PC-9 (cell line): ENCODE data around the gene ZNF586. TPM values are rescaled to one million over a fixed set of nuclear protein-coding genes. Genes with fewer than 3 reads are reported as not detected.
"Not testable (repeated sequence)": the region's sequence is repeated elsewhere in the genome, so short reads cannot be mapped to it uniquely, and the experiment has no call there.

Experiments used
- BruUV-seq: library from RNA; stranded (reverse); fragments of 400-500 nt; replicated peaks from 2 replicates; lab custom pipeline; 2021; lab: Mats Ljungman, UMichigan
- CTCF ChIA-PET: fragments of 300-600 bp; sonication (Branson Sonifier 250); formaldehyde crosslinking; loops from one replicate; lab custom pipeline; 2022; ENCODE audit warnings: antibody characterized with exemption; lab: Charles Lee
- POLR2A ChIA-PET: fragments of 300-600 bp; sonication (Branson Sonifier 250); formaldehyde crosslinking; loops from one replicate; lab custom pipeline; 2022; ENCODE audit warnings: antibody characterized with exemption; ENCODE audit not compliant: unreplicated experiment; lab: Charles Lee
- DNase-seq, 2 experiments: peaks; one replicate each; pipeline versions ENCODE4 v3.0.0 to v3.0.0-alpha.2; 2015 to 2022; ENCODE audit warnings: mixed read lengths in 1 of 2
- H2AFZ ChIP-seq: fragments of 200-600 bp; sonication (generic); 2 replicates; pipeline ENCODE4 v1.8.1; 2017; ENCODE audit warnings: antibody characterized with exemption
- H3F3A ChIP-seq: fragments of 200-600 bp; sonication (generic); 2 replicates; pipeline ENCODE4 v1.8.1; 2017; ENCODE audit warnings: antibody characterized with exemption, mild to moderate bottlenecking, low read depth; ENCODE audit not compliant: insufficient read depth
- H3K27ac ChIP-seq: fragments of 200-600 bp; sonication (generic); 2 replicates; pipeline ENCODE4 v1.6.1; 2016; ENCODE audit warnings: mixed run types
- H3K27me3 ChIP-seq: fragments of 200-600 bp; sonication (generic); 2 replicates; pipeline ENCODE4 v1.6.1; 2016; ENCODE audit warnings: low read depth, mixed run types; ENCODE audit not compliant: insufficient read depth
- H3K36me3 ChIP-seq: fragments of 200-600 bp; sonication (generic); 2 replicates; pipeline ENCODE4 v1.6.1; 2016; ENCODE audit warnings: low read depth, mixed run types
- H3K4me1 ChIP-seq: fragments of 200-600 bp; sonication (generic); replicated peaks from 2 replicates; pipeline ENCODE4 v1.6.1; 2016; ENCODE audit warnings: mixed run types; ENCODE audit not compliant: insufficient read depth
- H3K4me2 ChIP-seq: fragments of 200-600 bp; sonication (generic); 2 replicates; pipeline ENCODE4 v1.6.1; 2017; ENCODE audit warnings: mixed run types
- H3K4me3 ChIP-seq: fragments of 200-600 bp; sonication (generic); 2 replicates; pipeline ENCODE4 v1.6.1; 2016; ENCODE audit warnings: mixed run types
- H3K79me2 ChIP-seq: fragments of 200-600 bp; sonication (generic); 2 replicates; pipeline ENCODE4 v1.6.1; 2017; ENCODE audit warnings: low read depth, mixed run types
- H3K9me2 ChIP-seq: fragments of 200-600 bp; sonication (generic); 2 replicates; pipeline ENCODE4 v1.8.1; 2017; ENCODE audit warnings: mild to moderate bottlenecking; ENCODE audit not compliant: insufficient read depth
- H3K9me3 ChIP-seq: fragments of 200-600 bp; sonication (generic); 2 replicates; pipeline ENCODE4 v1.8.1; 2016; ENCODE audit warnings: low read depth; ENCODE audit not compliant: insufficient read depth
- H4K20me1 ChIP-seq: fragments of 200-600 bp; sonication (generic); 2 replicates; pipeline ENCODE4 v1.8.1; 2017; ENCODE audit not compliant: insufficient read depth
- EZH2 ChIP-seq: fragments of 200-600 bp; sonication (generic); IDR thresholded peaks from 2 replicates; pipeline ENCODE4 v1.8.0; 2017; ENCODE audit warnings: antibody characterized with exemption, low read depth
- intact Hi-C: fragments of 100-400 bp; cut with micrococcal nuclease; formaldehyde crosslinking; loops from one replicate; pipeline ENCODE4 v1.10.0; 2022; ENCODE audit not compliant: unreplicated experiment
- total RNA-seq: library from RNA; stranded (reverse); gene quantifications from 2 replicates; pipeline ENCODE4 v1.2.3, GENCODE V29; 2021
- TF ChIP-seq, protein P1 (sequence below): fragments of 200-600 bp; sonication (generic); conservative IDR thresholded peaks from 2 replicates; pipeline ENCODE4 v1.6.1; 2017; ENCODE audit warnings: mixed run types, antibody characterized with exemption, mild to moderate bottlenecking, moderate library complexity

The ZNF586 gene
- total RNA-seq, 1 experiment from 2014 or later = 21.3 TPM

DNA sequence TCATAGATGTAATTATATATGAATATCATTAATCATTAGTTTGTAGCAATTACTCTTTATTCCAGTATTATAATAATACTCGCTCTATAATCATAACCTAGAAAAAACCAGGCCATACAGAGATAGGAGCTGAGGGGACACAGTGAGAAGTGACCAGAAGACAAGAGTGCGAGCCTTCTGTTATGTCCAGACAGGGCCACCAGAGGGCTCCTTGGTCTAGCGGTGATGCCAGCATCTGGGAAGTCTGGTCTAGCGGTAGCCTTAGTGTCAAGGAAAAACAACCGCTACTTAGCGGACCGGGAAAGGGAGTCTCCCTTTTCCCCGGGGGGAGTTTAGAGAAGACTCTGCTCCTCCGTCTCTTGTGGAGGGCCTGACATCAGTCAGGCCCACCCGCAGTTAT lies 31.2 kb upstream of the ZNF586 start:
- intact Hi-C loops, H3K4me2 ChIP-seq, H3K9me2 ChIP-seq, POLR2A ChIA-PET, H3K27ac ChIP-seq, H3K4me1 ChIP-seq, H2AFZ ChIP-seq, H3K4me3 ChIP-seq, H4K20me1 ChIP-seq, H3K36me3 ChIP-seq, H3F3A ChIP-seq, H3K79me2 ChIP-seq, BruUV-seq, H3K27me3 ChIP-seq: not testable (repeated sequence)
- TF ChIP-seq, protein P1, sequence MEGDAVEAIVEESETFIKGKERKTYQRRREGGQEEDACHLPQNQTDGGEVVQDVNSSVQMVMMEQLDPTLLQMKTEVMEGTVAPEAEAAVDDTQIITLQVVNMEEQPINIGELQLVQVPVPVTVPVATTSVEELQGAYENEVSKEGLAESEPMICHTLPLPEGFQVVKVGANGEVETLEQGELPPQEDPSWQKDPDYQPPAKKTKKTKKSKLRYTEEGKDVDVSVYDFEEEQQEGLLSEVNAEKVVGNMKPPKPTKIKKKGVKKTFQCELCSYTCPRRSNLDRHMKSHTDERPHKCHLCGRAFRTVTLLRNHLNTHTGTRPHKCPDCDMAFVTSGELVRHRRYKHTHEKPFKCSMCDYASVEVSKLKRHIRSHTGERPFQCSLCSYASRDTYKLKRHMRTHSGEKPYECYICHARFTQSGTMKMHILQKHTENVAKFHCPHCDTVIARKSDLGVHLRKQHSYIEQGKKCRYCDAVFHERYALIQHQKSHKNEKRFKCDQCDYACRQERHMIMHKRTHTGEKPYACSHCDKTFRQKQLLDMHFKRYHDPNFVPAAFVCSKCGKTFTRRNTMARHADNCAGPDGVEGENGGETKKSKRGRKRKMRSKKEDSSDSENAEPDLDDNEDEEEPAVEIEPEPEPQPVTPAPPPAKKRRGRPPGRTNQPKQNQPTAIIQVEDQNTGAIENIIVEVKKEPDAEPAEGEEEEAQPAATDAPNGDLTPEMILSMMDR = peak; percentile 54
- peaks cover 20% of the 10 kb centered on the region; the same call in 1 of the 2 replicates for H3K9me3 ChIP-seq
- CTCF ChIA-PET = interaction anchor here (0.6 kb wide), 1 partner anchor 210 kb away, joined by 10 read pairs; no protein-coding TSS in a partner anchor
- peak in 1 of 2 experiments; percentile 23 for DNase-seq

DNA sequence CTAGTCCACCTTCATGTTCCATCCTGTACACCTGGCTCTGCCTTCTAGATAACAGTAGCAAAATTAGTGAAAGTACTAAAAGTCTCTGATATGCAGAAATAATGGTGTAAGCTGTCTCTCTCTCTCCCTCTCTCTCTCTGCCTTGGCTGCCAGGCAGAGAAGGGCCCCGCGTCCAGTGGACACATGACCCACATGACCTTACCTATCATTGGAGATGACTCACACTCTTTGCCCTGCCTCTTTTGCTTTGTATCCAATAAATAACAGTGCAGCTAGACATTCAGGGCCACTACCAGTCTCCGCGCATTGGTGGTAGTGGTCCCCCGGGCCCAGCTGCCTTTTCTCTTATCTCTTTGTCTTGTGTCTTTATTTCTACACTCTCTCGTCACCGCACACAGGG lies 30.7 kb upstream of the ZNF586 start:
- intact Hi-C loops, H4K20me1 ChIP-seq, CTCF ChIA-PET, H3K27me3 ChIP-seq, H3K4me2 ChIP-seq, POLR2A ChIA-PET, H3K4me3 ChIP-seq, H3K4me1 ChIP-seq, H3K27ac ChIP-seq, H3K79me2 ChIP-seq, DNase-seq, BruUV-seq, H3K9me2 ChIP-seq, H3F3A ChIP-seq, H2AFZ ChIP-seq, H3K36me3 ChIP-seq: not testable (repeated sequence)
- TF ChIP-seq, protein P1 = 0 out of 2 replicates have a peak, but pooled peaks have one; percentile 2
- H3K9me3 ChIP-seq = peaks cover 15% of the 10 kb centered on the region; the same call in 1 of the 2 replicates

DNA sequence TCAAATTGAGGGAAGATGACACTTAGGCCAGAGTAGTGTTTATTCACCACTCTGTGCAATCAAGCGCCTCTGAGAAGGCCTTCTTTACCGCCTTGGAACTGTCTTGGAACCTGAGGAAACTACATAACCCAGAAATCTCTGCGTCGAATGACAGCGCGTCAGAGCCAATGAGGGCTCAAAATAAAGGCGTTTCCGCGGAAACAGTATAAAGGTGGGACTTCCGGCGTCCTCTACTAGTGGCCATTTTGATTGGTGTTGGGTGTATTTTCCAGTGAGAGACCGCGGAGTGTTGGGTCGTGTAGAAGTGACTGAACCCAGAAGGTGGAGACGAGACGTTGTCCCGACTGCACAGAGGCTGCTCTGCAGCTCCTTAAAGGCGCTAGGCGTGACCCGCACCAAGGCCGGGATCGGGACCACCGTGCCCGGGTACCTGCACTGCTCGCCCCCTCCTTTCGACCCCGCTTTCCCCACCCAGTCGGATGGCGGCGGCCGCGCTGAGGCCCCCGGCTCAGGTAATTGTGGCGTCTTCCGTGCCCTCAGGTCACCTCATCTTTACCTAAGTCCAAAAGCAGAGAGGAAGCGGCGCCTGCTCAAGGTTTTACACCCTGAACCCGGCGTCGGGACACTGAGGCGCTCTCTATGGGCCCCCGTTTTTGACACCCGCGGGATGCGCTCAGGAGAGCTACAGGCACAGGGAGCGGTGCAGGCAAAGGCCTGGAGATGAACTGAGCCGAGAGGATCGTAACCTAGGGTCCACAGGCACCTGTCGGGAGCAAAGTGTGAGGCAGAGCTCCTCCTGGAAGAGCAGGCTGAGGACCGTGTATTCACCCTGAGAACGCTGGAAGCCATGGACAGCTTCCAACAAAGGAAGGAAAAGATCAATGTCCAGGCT lies 22.6 kb upstream of the ZNF586 start, which contains the start of gene ZNF776:
Gene ZNF776, plus strand, starts transcription at position 236 of the 892 bp plus-strand sequence. Its CDS starts 244 bp downstream, at position 480.
- intact Hi-C loops = loop anchor here (1.0 to 10.0 kb wide), 3 partner anchors 68 to 158 kb away; partner anchors contain the start of gene ZNF552
- H2AFZ ChIP-seq = peak within 1 kb of the TSS; percentile 98
- H4K20me1 ChIP-seq = no peaks in the 10 kb centered on the region
- DNase-seq = peak; percentile 78 to 89
- H3K36me3 ChIP-seq = peaks cover 41% of the 10 kb centered on the region
- no peaks in the 10 kb centered on the region for H3K27me3 ChIP-seq
- TF ChIP-seq, protein P1 = no peak
- no peak for TF ChIP-seq EZH2
- POLR2A ChIA-PET = interaction anchor here (0.6 to 0.7 kb wide), 5 partner anchors 105 to 615 kb away, joined by 3 to 10 read pairs (median 4); partner anchors contain the start of gene ERVK3-1
- peaks cover 34% of the 10 kb centered on the region for H3K79me2 ChIP-seq
- H3F3A ChIP-seq = no peaks in the 10 kb centered on the region
- H3K9me2 ChIP-seq = no peaks in the 10 kb centered on the region
- peak within 1 kb of the TSS; percentile 98 for H3K4me3 ChIP-seq
- peak within 1 kb of the TSS; percentile 24; the same call in 1 of the 2 replicates for H3K27ac ChIP-seq
- H3K4me1 ChIP-seq = peaks cover 10% of the 10 kb centered on the region; the same call in 1 of the 2 replicates
- H3K4me2 ChIP-seq = peak within 1 kb of the TSS; percentile 87
- peaks cover 50% of the 10 kb centered on the region for H3K9me3 ChIP-seq
- TSS peak; percentile 60 for BruUV-seq
- CTCF ChIA-PET = no interaction called here
